Endometrial microvascular endothelial cells (primary cell): ENCODE data around the gene CTAGE1. TPM values are rescaled to one million over a fixed set of nuclear protein-coding genes. Genes with fewer than 3 reads are reported as not detected.
"Not testable (repeated sequence)": the region's sequence is repeated elsewhere in the genome, so short reads cannot be mapped to it uniquely, and the experiment has no call there.

Experiments used
- in situ Hi-C: cut with HindIII; loops from 2 replicates; pipeline ENCODE4 v1.10.0; 2017; ENCODE audit warnings: low sequenced_read_pairs, low pct_unique_long_range_greater_than_20kb; ENCODE audit errors: inconsistent ontology term
- total RNA-seq: library from RNA; depleted of rRNA; stranded (reverse); fragments of >200 nt; gene quantifications from one replicate; pipeline ENCODE4 v1.2.3, GENCODE V29; 2015; ENCODE audit errors: inconsistent ontology term

CTAGE1 gene
- total RNA-seq, 1 donor from 2014 or later: not detected

- in situ Hi-C loops: no loop called here
Measured at GRCh38 chr18:22405142-22405541, 12.6 kb downstream of the CTAGE1 start.

GRCh38 chr18:22403950-22404349 is 13.8 kb downstream of the CTAGE1 start:
- in situ Hi-C loops: no loop called here

- in situ Hi-C loops: no loop called here
Measured at GRCh38 chr18:22399949-22400348, 17.8 kb downstream of the CTAGE1 start.

- in situ Hi-C loops: no loop called here
Measured at GRCh38 chr18:22398464-22398863, 19.3 kb downstream of the CTAGE1 start.

GRCh38 chr18:22394428-22394827 is 23.3 kb downstream of the CTAGE1 start:
- in situ Hi-C loops: no loop called here

- in situ Hi-C loops: not testable (repeated sequence)
Measured at GRCh38 chr18:22393164-22393563, 24.6 kb downstream of the CTAGE1 start.

- in situ Hi-C loops: no loop called here
Measured at GRCh38 chr18:22391407-22392345, 26.0 kb downstream of the CTAGE1 start.

GRCh38 chr18:22387787-22388186 is 29.9 kb downstream of the CTAGE1 start:
- in situ Hi-C loops: no loop called here

GRCh38 chr18:22387364-22387763 is 30.4 kb downstream of the CTAGE1 start:
- in situ Hi-C loops: no loop called here

GRCh38 chr18:22385718-22386117 is 32.0 kb downstream of the CTAGE1 start:
- in situ Hi-C loops: no loop called here

- in situ Hi-C loops: no loop called here
Measured at GRCh38 chr18:22378672-22379282, 38.9 kb downstream of the CTAGE1 start.

- in situ Hi-C loops: no loop called here
Measured at GRCh38 chr18:22377769-22378168, 39.9 kb downstream of the CTAGE1 start.

- in situ Hi-C loops: loop anchor here (25.0 kb wide), 1 partner anchor 92 kb away; no protein-coding TSS in a partner anchor
Measured at GRCh38 chr18:22370414-22370813, 47.3 kb downstream of the CTAGE1 start.

- in situ Hi-C loops: loop anchor here (25.0 kb wide), 1 partner anchor 94 kb away; no protein-coding TSS in a partner anchor
Measured at GRCh38 chr18:22368021-22368420, 49.7 kb downstream of the CTAGE1 start.

GRCh38 chr18:22367303-22367702 is 50.4 kb downstream of the CTAGE1 start:
- in situ Hi-C loops: loop anchor here (25.0 kb wide), 1 partner anchor 95 kb away; no protein-coding TSS in a partner anchor

GRCh38 chr18:22363867-22364463 is 53.8 kb downstream of the CTAGE1 start:
- in situ Hi-C loops: loop anchor here (25.0 kb wide), 1 partner anchor 98 kb away; no protein-coding TSS in a partner anchor
